BLaER1 (cell line): Measurements from ENCODE around the gene DNAJA2.
"Not testable (repeated sequence)": the region's sequence is repeated elsewhere in the genome, so short reads cannot be mapped to it uniquely, and the experiment has no call there.

ENCODE experiments used
- H3K27ac ChIP-seq: shearing (Covaris generic); formaldehyde crosslinking; 2 replicates; pipeline ENCODE4 v1.8.1; 2022
- H3K27me3 ChIP-seq: shearing (Covaris generic); formaldehyde crosslinking; 2 replicates; pipeline ENCODE4 v1.8.1; 2022
- H3K36me3 ChIP-seq: shearing (Covaris generic); formaldehyde crosslinking; 2 replicates; pipeline ENCODE4 v1.8.1; 2022
- H3K4me1 ChIP-seq: shearing (Covaris generic); formaldehyde crosslinking; 2 replicates; pipeline ENCODE4 v1.8.1; 2022
- H3K4me2 ChIP-seq: shearing (Covaris generic); formaldehyde crosslinking; 2 replicates; pipeline ENCODE4 v1.8.1; 2022
- H3K4me3 ChIP-seq: shearing (Covaris generic); formaldehyde crosslinking; 2 replicates; pipeline ENCODE4 v1.8.1; 2022
- H3K9ac ChIP-seq: shearing (Covaris generic); formaldehyde crosslinking; 2 replicates; pipeline ENCODE4 v1.8.1; 2022
- H3K9me3 ChIP-seq: shearing (Covaris generic); formaldehyde crosslinking; 2 replicates; pipeline ENCODE4 v1.8.1; 2022
- H4K20me1 ChIP-seq: shearing (Covaris generic); formaldehyde crosslinking; 2 replicates; pipeline ENCODE4 v1.8.1; 2022
- Cebpa-rat ChIP-seq: shearing (Covaris generic); IDR thresholded peaks from 2 replicates; pipeline ENCODE4 v1.8.1; 2022

DNAJA2 gene

DNA sequence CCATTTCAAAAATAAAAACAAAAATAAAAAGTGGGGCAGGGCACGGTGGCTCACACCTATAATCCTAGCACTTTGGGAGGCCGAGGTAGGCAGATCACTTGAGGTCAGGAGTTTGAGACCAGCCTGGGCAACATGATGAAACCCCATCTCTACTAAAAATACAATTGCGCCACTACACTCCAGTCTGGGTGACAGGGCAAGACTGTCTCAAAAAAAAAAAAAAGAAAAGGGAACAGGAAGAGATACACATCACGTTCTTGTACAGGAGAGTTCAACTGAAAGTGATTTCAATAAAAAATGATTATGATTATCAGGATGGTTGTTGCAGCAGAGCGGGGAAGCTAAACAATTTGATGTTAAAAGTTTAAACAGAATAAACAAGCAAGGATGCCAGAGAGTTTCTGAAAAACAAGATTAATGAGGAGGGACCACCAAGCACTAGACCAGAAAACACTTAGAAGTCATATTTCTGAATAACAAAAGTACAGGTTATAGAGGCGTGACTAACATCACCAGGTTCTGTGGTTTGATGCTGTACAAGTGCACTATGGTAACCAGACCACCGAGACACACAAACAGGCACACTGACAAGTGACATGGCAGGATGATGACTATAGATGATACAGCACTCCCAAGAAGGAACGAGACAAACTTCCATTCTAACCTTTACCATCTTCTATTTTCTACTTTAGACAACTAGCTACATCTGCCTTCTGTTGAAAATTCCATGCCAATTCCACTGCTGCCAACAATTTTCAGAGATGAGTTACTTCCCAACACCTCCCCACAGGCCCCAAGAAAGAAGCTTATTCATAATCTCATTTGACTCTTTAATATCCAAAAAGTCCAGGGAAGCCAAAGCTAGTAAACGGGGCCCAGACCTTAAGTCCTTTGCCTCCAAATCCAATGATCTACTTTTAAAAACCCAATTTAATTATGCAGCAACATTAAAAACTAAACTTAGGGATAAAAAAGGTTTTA lies 11.8 kb downstream of the DNAJA2 start:
- Histone ChIP-seq H3K9me3 (no peaks in the 10 kb centered on the region), H4K20me1 (peaks cover 99% of the 10 kb centered on the region), H3K4me1 (peaks cover 7% of the 10 kb centered on the region; the same call in 1 of the 2 replicates), H3K4me2 (no peak overlapping the region), H3K36me3 (peaks cover 100% of the 10 kb centered on the region), H3K4me3 (no peak overlapping the region), H3K27me3 (no peaks in the 10 kb centered on the region), H3K27ac (no peak overlapping the region), H3K9ac (no peak overlapping the region)
- no peak for TF ChIP-seq Cebpa-rat

DNA sequence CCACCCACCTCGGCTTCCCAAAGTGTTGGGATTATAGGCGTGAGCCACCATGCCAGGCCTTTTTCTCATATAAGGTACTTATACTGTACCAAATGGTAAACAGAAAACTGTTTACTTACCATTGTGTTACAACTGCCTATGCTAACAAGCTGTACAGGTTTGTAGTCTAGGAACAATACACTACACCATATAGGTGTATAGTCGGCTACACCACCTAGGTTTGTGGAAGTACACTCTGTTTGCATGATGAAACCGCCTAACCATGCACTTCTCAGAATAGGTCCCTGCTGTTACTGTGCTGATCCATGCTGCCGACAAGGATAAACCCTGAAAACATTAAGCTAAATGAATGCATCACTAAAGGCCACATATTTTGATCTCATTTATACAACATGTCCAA lies 18.9 kb downstream of the DNAJA2 start:
- no peaks in the 10 kb centered on the region for H3K4me1 ChIP-seq
- TF ChIP-seq Cebpa-rat = no peak
- no peaks in the 10 kb centered on the region for H3K27me3 ChIP-seq
- H3K9ac ChIP-seq = no peak overlapping the region
- H3K36me3 ChIP-seq = peaks cover 56% of the 10 kb centered on the region
- H3K9me3 ChIP-seq = no peaks in the 10 kb centered on the region
- H4K20me1 ChIP-seq = peaks cover 47% of the 10 kb centered on the region
- no peak overlapping the region for H3K27ac ChIP-seq
- no peak overlapping the region for H3K4me2 ChIP-seq
- no peak overlapping the region for H3K4me3 ChIP-seq

DNA sequence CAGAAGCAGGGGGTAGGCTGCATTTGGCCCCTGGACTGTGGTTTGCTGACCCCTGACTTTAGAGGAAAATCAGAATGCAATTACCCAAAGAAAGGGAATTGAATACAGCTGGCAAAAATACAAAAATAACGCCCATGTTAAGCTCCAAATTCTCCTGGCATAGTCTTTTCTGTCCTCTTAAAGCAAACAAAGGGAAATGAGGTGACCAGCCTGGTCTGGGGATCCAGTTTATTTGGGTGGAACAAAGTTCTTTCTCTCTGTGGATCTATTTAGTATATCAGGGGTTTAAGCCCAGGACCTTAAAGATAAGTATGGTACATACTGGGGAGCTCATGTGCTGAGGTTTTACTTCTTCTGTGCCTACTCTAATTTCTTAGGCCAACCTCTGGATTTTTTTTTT lies 23.5 kb downstream of the DNAJA2 start:
- Histone ChIP-seq H4K20me1 (0 out of 2 replicates have a peak, but pooled peaks cover 2% of the 10 kb centered on the region), H3K4me1 (peaks cover 13% of the 10 kb centered on the region), H3K36me3 (peaks cover 11% of the 10 kb centered on the region), H3K27me3 (no peaks in the 10 kb centered on the region), H3K4me2 (no peak overlapping the region), H3K9me3 (no peaks in the 10 kb centered on the region), H3K9ac (no peak overlapping the region), H3K4me3 (no peak overlapping the region), H3K27ac (no peak overlapping the region)
- no peak for TF ChIP-seq Cebpa-rat

DNA sequence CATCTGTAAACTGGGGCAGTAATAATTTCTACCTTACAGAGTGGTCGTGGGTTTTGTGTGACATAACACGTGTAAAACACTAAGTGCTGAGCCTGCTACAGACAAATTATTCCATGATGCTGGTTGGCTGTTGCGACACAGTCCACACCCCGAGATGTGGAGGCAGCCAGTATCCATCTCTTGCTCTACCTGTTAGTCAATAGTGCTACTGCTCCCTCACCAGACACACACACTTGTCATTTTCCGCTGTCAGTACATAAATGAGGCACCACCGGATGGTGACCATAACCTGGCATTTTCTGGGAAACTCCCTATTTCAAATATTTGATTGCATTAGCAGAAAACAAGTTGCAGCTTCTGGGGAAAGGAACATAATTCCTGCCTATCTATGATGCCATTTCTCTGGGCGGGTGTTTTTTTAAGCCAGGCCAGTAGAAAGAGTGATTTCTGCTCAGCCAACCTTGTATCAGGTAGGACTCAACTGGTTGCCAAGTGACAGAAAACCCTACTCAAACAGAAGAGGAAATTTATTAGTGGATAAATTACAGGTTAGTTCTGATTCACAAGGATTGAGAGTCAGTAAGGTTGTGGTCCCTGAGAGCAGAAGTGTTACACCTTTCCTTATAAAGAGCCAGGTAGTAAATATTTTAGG lies 24.1 kb downstream of the DNAJA2 start:
- Histone ChIP-seq H3K27ac (no peak overlapping the region), H3K4me3 (no peak overlapping the region), H3K9me3 (no peaks in the 10 kb centered on the region), H3K27me3 (no peaks in the 10 kb centered on the region), H3K9ac (no peak overlapping the region), H3K4me1 (peaks cover 13% of the 10 kb centered on the region), H3K36me3 (peaks cover 4% of the 10 kb centered on the region), H4K20me1 (no peaks in the 10 kb centered on the region), H3K4me2 (no peak overlapping the region)
- TF ChIP-seq Cebpa-rat = no peak

DNA sequence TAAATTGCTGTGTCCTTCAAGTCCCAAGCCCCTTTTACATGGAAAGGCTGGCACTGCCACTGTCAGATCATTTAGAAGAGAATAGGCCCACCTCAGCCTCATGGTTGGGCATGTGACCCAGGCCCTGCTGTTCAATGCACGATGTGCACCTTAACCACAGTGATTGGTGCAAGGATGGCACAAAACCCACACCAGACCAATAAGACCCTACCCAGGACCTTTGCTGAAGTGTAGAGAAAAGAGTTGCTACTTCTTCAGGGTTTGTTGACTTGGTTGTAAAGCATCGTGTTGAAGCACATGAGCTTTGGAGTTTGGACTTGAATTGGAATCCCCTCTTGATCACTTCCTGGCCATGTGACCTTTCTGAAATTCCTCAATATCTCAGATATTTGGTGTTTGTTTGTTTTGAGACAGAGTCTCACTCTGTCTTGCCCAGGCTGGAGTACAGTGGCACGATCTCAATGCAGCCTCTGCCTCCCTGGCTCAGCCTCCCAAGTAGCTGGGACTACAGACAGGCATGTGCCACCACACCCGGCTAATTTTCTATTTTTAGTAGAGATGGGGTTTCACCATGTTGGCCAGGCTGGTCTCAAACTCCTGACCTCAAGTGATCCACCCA lies 24.8 kb downstream of the DNAJA2 start:
- H3K27ac ChIP-seq = no peak overlapping the region
- H3K9ac ChIP-seq = no peak overlapping the region
- H3K36me3 ChIP-seq = no peaks in the 10 kb centered on the region
- no peak for TF ChIP-seq Cebpa-rat
- H3K4me2 ChIP-seq = no peak overlapping the region
- no peaks in the 10 kb centered on the region for H4K20me1 ChIP-seq
- no peak overlapping the region for H3K4me3 ChIP-seq
- H3K27me3 ChIP-seq = no peaks in the 10 kb centered on the region
- H3K4me1 ChIP-seq = peaks cover 13% of the 10 kb centered on the region
- no peaks in the 10 kb centered on the region for H3K9me3 ChIP-seq

DNA sequence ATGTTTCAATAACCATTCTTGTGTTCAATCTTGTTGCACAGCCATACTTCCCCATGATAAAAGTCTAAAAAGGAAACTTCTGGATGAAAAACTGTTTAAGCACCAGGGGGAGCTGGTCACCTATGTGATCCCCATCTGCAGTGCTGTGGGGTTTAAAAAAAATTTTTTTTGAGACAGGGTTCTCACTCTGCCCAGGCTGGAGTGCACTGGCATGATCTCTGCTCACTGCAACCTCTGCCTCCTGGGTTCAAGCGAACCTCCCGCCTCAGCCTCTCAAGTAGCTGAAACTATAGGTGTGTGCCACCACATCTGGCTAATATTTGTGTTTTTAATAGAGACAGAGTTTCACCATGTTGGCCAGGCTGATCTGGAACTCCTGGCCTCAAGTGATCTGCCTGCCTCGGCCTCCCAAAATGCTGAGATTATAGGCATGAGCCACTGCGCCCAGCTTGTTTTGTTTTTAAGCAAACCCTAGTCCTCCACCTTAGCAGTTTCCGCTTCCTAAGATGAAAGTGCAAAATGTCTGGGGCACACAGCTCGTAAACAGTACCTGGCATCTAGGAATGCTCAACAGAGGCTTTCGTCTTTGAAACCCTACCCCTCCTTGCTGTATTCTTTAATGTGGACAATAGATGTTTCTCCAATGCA lies 25.4 kb downstream of the DNAJA2 start:
- Histone ChIP-seq H3K4me2 (no peak overlapping the region), H3K27ac (no peak overlapping the region), H3K9ac (no peak overlapping the region), H3K36me3 (no peaks in the 10 kb centered on the region), H3K9me3 (no peaks in the 10 kb centered on the region), H3K4me1 (peaks cover 13% of the 10 kb centered on the region), H3K27me3 (no peaks in the 10 kb centered on the region), H3K4me3 (no peak overlapping the region), H4K20me1 (no peaks in the 10 kb centered on the region)
- no peak for TF ChIP-seq Cebpa-rat

DNA sequence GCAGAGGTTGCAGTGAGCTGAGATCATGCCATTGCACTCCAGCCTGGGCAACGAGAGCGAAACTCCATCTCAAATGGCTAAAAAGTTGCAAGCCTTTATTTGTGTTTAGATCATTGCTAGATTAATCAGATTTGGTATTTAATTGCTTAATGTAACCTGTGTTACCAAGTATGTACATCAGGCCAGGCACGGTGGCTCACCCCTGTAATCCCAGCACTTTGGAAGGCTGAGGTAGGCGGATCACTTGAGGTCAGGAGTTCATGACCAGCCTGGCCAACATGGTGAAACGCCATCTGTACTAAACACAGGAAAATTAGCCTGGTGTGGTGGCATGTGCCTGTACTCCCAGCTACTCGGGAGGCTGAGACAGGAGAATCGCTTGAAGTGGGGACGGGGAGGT lies 28.8 kb downstream of the DNAJA2 start:
- not testable (repeated sequence) for H3K9me3 ChIP-seq, H3K27ac ChIP-seq, H4K20me1 ChIP-seq, H3K9ac ChIP-seq, H3K36me3 ChIP-seq, H3K4me3 ChIP-seq, H3K27me3 ChIP-seq, H3K4me2 ChIP-seq
- peaks cover 13% of the 10 kb centered on the region for H3K4me1 ChIP-seq

DNA sequence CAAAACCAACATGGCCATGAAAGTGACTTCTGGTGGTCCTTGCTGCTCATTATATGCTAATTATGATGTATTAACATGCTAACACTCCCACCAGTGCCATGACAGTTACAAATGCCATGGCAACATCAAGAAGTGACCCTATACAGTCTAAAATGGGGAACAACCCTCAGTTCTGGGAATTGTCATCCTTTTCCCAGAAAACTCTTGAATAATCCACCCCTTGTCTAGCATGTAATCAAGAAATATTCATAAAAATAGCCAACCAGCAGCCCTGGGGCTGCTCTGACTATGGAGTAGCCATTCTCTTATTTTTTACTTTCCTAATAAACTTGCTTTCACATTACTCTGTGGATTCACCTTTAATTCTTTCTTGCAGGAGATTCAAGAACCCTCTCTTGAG lies 35.9 kb downstream of the DNAJA2 start:
- no peak overlapping the region for H3K4me3 ChIP-seq
- no peak overlapping the region for H3K9ac ChIP-seq
- H3K27me3 ChIP-seq = no peaks in the 10 kb centered on the region
- H3K27ac ChIP-seq = no peak overlapping the region
- H3K4me2 ChIP-seq = peak overlapping the region; percentile 51; the same call in 1 of the 2 replicates
- no peaks in the 10 kb centered on the region for H3K36me3 ChIP-seq
- TF ChIP-seq Cebpa-rat = no peak
- H4K20me1 ChIP-seq = no peaks in the 10 kb centered on the region
- H3K9me3 ChIP-seq = no peaks in the 10 kb centered on the region
- peaks cover 29% of the 10 kb centered on the region for H3K4me1 ChIP-seq

DNA sequence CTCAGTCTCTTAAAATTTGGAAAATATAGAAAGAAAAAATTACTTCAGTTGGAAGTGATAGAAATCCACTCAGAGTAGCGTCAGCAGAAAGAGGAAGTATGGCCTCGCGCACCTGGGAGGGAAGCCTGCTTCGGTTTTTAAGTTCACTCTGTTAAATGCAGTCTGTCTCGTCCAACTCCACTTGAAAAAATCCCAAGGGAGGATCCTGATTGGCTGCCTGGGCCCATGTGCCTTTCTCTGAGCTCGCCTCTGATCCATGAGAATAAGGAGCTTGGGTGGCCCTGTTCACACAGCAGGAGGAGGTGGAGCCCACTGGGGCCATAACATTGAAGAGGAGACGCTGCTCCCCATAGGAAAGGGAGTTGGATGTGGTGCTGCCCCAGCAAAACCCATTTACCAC lies 40.7 kb downstream of the DNAJA2 start:
- H3K4me2 ChIP-seq = peak overlapping the region; percentile 58

More for the DNA sequence above, 40.7 kb downstream of the DNAJA2 start:
- H3K4me1 ChIP-seq = peaks cover 20% of the 10 kb centered on the region
- no peaks in the 10 kb centered on the region for H3K9me3 ChIP-seq
- H3K4me3 ChIP-seq = no peak overlapping the region
- H3K27me3 ChIP-seq = no peaks in the 10 kb centered on the region
- H3K36me3 ChIP-seq = peaks cover 36% of the 10 kb centered on the region
- peak overlapping the region; percentile 50; the same call in 1 of the 2 replicates for H3K27ac ChIP-seq
- no peak for TF ChIP-seq Cebpa-rat
- no peaks in the 10 kb centered on the region; the same call in 1 of the 2 replicates for H4K20me1 ChIP-seq
- H3K9ac ChIP-seq = no peak overlapping the region
